ENCODE results near the gene GINS2.

Gene GINS2

GRCh38 chr16:85716022-85716679, 27.4 kb upstream of the GINS2 start:
- 0 out of 2 replicates have a peak, but pooled peaks cover 2% of the 10 kb centered on the region for H3K27me3 ChIP-seq (ENCODE audit: control insufficient read depth, insufficient read depth, low read length)
- DNase-seq (ENCODE audit: low read depth, low spot score) = no peak
- H3K27ac ChIP-seq (ENCODE audit: low read length) = no peak overlapping the region
- WGBS (ENCODE audit: insufficient coverage, insufficient read length) = no CpG with 5 or more reads among the region's 9 CpGs
- H3K9me3 ChIP-seq (ENCODE audit: control insufficient read depth, insufficient read depth, low read length) = no peaks in the 10 kb centered on the region
- no peaks in the 10 kb centered on the region for H3K4me1 ChIP-seq (ENCODE audit: control insufficient read depth, insufficient read depth, low read length)
- no peaks in the 10 kb centered on the region for H3K36me3 ChIP-seq (ENCODE audit: control insufficient read depth, insufficient read depth, low read length)
- H3K4me3 ChIP-seq (ENCODE audit: low read length) = no peak overlapping the region

- H3K27me3 ChIP-seq (ENCODE audit: control insufficient read depth, insufficient read depth, low read length) = 0 out of 2 replicates have a peak, but pooled peaks cover 2% of the 10 kb centered on the region
- no peak overlapping the region for H3K4me3 ChIP-seq (ENCODE audit: low read length)
- no CpG with 5 or more reads among the region's 22 CpGs for WGBS (ENCODE audit: insufficient coverage, insufficient read length)
- H3K9me3 ChIP-seq (ENCODE audit: control insufficient read depth, insufficient read depth, low read length) = no peaks in the 10 kb centered on the region
- H3K27ac ChIP-seq (ENCODE audit: low read length) = no peak overlapping the region
- H3K36me3 ChIP-seq (ENCODE audit: control insufficient read depth, insufficient read depth, low read length) = no peaks in the 10 kb centered on the region
- H3K4me1 ChIP-seq (ENCODE audit: control insufficient read depth, insufficient read depth, low read length) = no peaks in the 10 kb centered on the region
- no peak for DNase-seq (ENCODE audit: low read depth, low spot score)
Measured at GRCh38 chr16:85715169-85716021, 26.6 kb upstream of the GINS2 start.

GRCh38 chr16:85712801-85713200, 24.0 kb upstream of the GINS2 start:
- 0 out of 2 replicates have a peak, but pooled peaks cover 2% of the 10 kb centered on the region for H3K27me3 ChIP-seq (ENCODE audit: control insufficient read depth, insufficient read depth, low read length)

GRCh38 chr16:85711982-85712587, 23.3 kb upstream of the GINS2 start:
- Histone ChIP-seq H3K4me3 (ENCODE audit: low read length) (no peak overlapping the region), H3K9me3 (ENCODE audit: control insufficient read depth, insufficient read depth, low read length) (no peaks in the 10 kb centered on the region), H3K36me3 (ENCODE audit: control insufficient read depth, insufficient read depth, low read length) (no peaks in the 10 kb centered on the region; the same call in 1 of the 2 replicates), H3K27me3 (ENCODE audit: control insufficient read depth, insufficient read depth, low read length) (0 out of 2 replicates have a peak, but pooled peaks cover 2% of the 10 kb centered on the region), H3K27ac (ENCODE audit: low read length) (no peak overlapping the region), H3K4me1 (ENCODE audit: control insufficient read depth, insufficient read depth, low read length) (no peaks in the 10 kb centered on the region)
- no peak for DNase-seq (ENCODE audit: low read depth, low spot score)
- WGBS (ENCODE audit: insufficient coverage, insufficient read length) = no CpG with 5 or more reads among the region's 6 CpGs

More at GRCh38 chr16:85712801-85713200, 24.0 kb upstream of the GINS2 start:
- no peaks in the 10 kb centered on the region; the same call in 1 of the 2 replicates for H3K36me3 ChIP-seq (ENCODE audit: control insufficient read depth, insufficient read depth, low read length)
- H3K4me3 ChIP-seq (ENCODE audit: low read length) = no peak overlapping the region
- WGBS (ENCODE audit: insufficient coverage, insufficient read length) = no CpG with 5 or more reads among the region's 9 CpGs
- H3K9me3 ChIP-seq (ENCODE audit: control insufficient read depth, insufficient read depth, low read length) = no peaks in the 10 kb centered on the region
- H3K4me1 ChIP-seq (ENCODE audit: control insufficient read depth, insufficient read depth, low read length) = no peaks in the 10 kb centered on the region
- H3K27ac ChIP-seq (ENCODE audit: low read length) = no peak overlapping the region
- DNase-seq (ENCODE audit: low read depth, low spot score) = no peak

GRCh38 chr16:85710732-85711131, 22.0 kb upstream of the GINS2 start:
- no peaks in the 10 kb centered on the region; the same call in 1 of the 2 replicates for H3K36me3 ChIP-seq (ENCODE audit: control insufficient read depth, insufficient read depth, low read length)
- WGBS (ENCODE audit: insufficient coverage, insufficient read length) = no CpG with 5 or more reads among the region's 9 CpGs

GRCh38 chr16:85709766-85710585, 21.2 kb upstream of the GINS2 start:
- no CpG with 5 or more reads among the region's 53 CpGs for WGBS (ENCODE audit: insufficient coverage, insufficient read length)
- Histone ChIP-seq H3K9me3 (ENCODE audit: control insufficient read depth, insufficient read depth, low read length) (no peaks in the 10 kb centered on the region), H3K4me3 (ENCODE audit: low read length) (no peak overlapping the region), H3K27ac (ENCODE audit: low read length) (no peak overlapping the region), H3K27me3 (ENCODE audit: control insufficient read depth, insufficient read depth, low read length) (no peaks in the 10 kb centered on the region), H3K36me3 (ENCODE audit: control insufficient read depth, insufficient read depth, low read length) (no peaks in the 10 kb centered on the region; the same call in 1 of the 2 replicates), H3K4me1 (ENCODE audit: control insufficient read depth, insufficient read depth, low read length) (no peaks in the 10 kb centered on the region)
- DNase-seq (ENCODE audit: low read depth, low spot score) = no peak

More at GRCh38 chr16:85710732-85711131, 22.0 kb upstream of the GINS2 start:
- Histone ChIP-seq H3K27ac (ENCODE audit: low read length) (no peak overlapping the region), H3K9me3 (ENCODE audit: control insufficient read depth, insufficient read depth, low read length) (no peaks in the 10 kb centered on the region), H3K27me3 (ENCODE audit: control insufficient read depth, insufficient read depth, low read length) (0 out of 2 replicates have a peak, but pooled peaks cover 2% of the 10 kb centered on the region), H3K4me3 (ENCODE audit: low read length) (no peak overlapping the region), H3K4me1 (ENCODE audit: control insufficient read depth, insufficient read depth, low read length) (no peaks in the 10 kb centered on the region)
- DNase-seq (ENCODE audit: low read depth, low spot score) = no peak

- Histone ChIP-seq H3K27me3 (ENCODE audit: control insufficient read depth, insufficient read depth, low read length) (no peaks in the 10 kb centered on the region), H3K36me3 (ENCODE audit: control insufficient read depth, insufficient read depth, low read length) (no peaks in the 10 kb centered on the region; the same call in 1 of the 2 replicates), H3K27ac (ENCODE audit: low read length) (no peak overlapping the region), H3K4me1 (ENCODE audit: control insufficient read depth, insufficient read depth, low read length) (no peaks in the 10 kb centered on the region), H3K9me3 (ENCODE audit: control insufficient read depth, insufficient read depth, low read length) (no peaks in the 10 kb centered on the region), H3K4me3 (ENCODE audit: low read length) (no peak overlapping the region)
- DNase-seq (ENCODE audit: low read depth, low spot score) = no peak
- no CpG with 5 or more reads among the region's 6 CpGs for WGBS (ENCODE audit: insufficient coverage, insufficient read length)
Measured at GRCh38 chr16:85708338-85708737, 19.6 kb upstream of the GINS2 start.

GRCh38 chr16:85707528-85708095, 18.9 kb upstream of the GINS2 start:
- Histone ChIP-seq H3K27me3 (ENCODE audit: control insufficient read depth, insufficient read depth, low read length) (no peaks in the 10 kb centered on the region), H3K36me3 (ENCODE audit: control insufficient read depth, insufficient read depth, low read length) (no peaks in the 10 kb centered on the region; the same call in 1 of the 2 replicates)
- WGBS (ENCODE audit: insufficient coverage, insufficient read length) = no CpG with 5 or more reads among the region's 16 CpGs

GRCh38 chr16:85706449-85707034, 17.8 kb upstream of the GINS2 start:
- Histone ChIP-seq H3K4me1 (ENCODE audit: control insufficient read depth, insufficient read depth, low read length) (no peaks in the 10 kb centered on the region), H3K27ac (ENCODE audit: low read length) (no peak overlapping the region), H3K4me3 (ENCODE audit: low read length) (no peak overlapping the region), H3K9me3 (ENCODE audit: control insufficient read depth, insufficient read depth, low read length) (no peaks in the 10 kb centered on the region), H3K27me3 (ENCODE audit: control insufficient read depth, insufficient read depth, low read length) (no peaks in the 10 kb centered on the region), H3K36me3 (ENCODE audit: control insufficient read depth, insufficient read depth, low read length) (no peaks in the 10 kb centered on the region; the same call in 1 of the 2 replicates)
- no CpG with 5 or more reads among the region's 11 CpGs for WGBS (ENCODE audit: insufficient coverage, insufficient read length)
- no peak for DNase-seq (ENCODE audit: low read depth, low spot score)

More at GRCh38 chr16:85707528-85708095, 18.9 kb upstream of the GINS2 start:
- Histone ChIP-seq H3K9me3 (ENCODE audit: control insufficient read depth, insufficient read depth, low read length) (no peaks in the 10 kb centered on the region), H3K4me3 (ENCODE audit: low read length) (no peak overlapping the region), H3K27ac (ENCODE audit: low read length) (no peak overlapping the region), H3K4me1 (ENCODE audit: control insufficient read depth, insufficient read depth, low read length) (no peaks in the 10 kb centered on the region)
- no peak for DNase-seq (ENCODE audit: low read depth, low spot score)

Data from iPS DF 6.9 (cell line).